ENCODE results near the gene CCNQ.

Gene CCNQ

DNA sequence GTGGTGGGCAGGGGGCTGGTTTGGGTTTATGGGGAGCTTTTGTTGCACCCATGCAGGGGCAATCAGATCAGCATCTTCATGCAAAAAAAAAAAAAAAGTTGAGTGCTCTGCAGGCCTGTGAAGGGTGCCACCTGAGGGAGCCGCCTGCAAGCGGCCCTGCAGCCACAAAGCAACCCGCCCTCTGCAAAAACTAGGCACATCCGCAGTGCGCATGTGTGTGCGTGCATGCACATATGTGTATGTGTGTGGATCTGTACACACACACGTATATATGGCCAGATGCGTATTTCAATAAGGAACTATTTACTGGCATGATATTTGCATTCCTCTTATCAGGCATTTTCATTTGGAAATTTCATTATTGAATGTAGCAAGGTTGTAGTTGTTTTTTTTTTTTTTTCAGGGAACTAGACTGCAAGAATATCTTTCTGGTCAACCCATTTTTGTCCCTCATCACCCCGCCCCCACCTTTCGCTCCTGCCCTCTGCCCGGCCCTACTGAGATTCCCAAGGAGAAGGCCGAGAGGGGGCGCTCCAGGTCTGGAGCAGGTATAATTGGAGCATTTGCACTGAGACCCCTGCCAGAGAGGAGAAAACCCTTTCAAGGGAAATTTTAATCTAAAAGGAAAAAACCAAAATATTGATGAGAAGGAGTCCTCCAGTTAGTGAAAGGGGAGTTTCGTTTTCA, 18.1 kb downstream of the CCNQ start:
- H3K4me3 ChIP-seq (replicated peaks; ENCODE audit: insufficient read depth, low read length) = no peak overlapping the region
- no peaks in the 10 kb centered on the region for H3K27me3 ChIP-seq (ENCODE audit: insufficient read depth, poor library complexity, severe bottlenecking)
- no peak overlapping the region for H3K27ac ChIP-seq (replicated peaks)
- no peak for TF ChIP-seq GABPA (IDR thresholded peaks at IDR 0.05; ENCODE audit: low read depth)
- TF ChIP-seq, protein P1, sequence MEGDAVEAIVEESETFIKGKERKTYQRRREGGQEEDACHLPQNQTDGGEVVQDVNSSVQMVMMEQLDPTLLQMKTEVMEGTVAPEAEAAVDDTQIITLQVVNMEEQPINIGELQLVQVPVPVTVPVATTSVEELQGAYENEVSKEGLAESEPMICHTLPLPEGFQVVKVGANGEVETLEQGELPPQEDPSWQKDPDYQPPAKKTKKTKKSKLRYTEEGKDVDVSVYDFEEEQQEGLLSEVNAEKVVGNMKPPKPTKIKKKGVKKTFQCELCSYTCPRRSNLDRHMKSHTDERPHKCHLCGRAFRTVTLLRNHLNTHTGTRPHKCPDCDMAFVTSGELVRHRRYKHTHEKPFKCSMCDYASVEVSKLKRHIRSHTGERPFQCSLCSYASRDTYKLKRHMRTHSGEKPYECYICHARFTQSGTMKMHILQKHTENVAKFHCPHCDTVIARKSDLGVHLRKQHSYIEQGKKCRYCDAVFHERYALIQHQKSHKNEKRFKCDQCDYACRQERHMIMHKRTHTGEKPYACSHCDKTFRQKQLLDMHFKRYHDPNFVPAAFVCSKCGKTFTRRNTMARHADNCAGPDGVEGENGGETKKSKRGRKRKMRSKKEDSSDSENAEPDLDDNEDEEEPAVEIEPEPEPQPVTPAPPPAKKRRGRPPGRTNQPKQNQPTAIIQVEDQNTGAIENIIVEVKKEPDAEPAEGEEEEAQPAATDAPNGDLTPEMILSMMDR (IDR thresholded peaks at IDR 0.05; ENCODE audit: insufficient read depth, low read length) = no peak
- no peak for TF ChIP-seq SPI1 (IDR thresholded peaks at IDR 0.05; ENCODE audit: borderline replicate concordance, low read depth)
- TF ChIP-seq POLR2AphosphoS5 (IDR thresholded peaks at IDR 0.05; ENCODE audit: low read depth) = no peak
- TF ChIP-seq, protein P2, sequence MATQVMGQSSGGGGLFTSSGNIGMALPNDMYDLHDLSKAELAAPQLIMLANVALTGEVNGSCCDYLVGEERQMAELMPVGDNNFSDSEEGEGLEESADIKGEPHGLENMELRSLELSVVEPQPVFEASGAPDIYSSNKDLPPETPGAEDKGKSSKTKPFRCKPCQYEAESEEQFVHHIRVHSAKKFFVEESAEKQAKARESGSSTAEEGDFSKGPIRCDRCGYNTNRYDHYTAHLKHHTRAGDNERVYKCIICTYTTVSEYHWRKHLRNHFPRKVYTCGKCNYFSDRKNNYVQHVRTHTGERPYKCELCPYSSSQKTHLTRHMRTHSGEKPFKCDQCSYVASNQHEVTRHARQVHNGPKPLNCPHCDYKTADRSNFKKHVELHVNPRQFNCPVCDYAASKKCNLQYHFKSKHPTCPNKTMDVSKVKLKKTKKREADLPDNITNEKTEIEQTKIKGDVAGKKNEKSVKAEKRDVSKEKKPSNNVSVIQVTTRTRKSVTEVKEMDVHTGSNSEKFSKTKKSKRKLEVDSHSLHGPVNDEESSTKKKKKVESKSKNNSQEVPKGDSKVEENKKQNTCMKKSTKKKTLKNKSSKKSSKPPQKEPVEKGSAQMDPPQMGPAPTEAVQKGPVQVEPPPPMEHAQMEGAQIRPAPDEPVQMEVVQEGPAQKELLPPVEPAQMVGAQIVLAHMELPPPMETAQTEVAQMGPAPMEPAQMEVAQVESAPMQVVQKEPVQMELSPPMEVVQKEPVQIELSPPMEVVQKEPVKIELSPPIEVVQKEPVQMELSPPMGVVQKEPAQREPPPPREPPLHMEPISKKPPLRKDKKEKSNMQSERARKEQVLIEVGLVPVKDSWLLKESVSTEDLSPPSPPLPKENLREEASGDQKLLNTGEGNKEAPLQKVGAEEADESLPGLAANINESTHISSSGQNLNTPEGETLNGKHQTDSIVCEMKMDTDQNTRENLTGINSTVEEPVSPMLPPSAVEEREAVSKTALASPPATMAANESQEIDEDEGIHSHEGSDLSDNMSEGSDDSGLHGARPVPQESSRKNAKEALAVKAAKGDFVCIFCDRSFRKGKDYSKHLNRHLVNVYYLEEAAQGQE (IDR thresholded peaks at IDR 0.05; ENCODE audit: insufficient replicate concordance, low read depth) = no peak
- no peak for DNase-seq (ENCODE audit: low read depth in 1 of 2, low spot score in 1 of 2)

DNA sequence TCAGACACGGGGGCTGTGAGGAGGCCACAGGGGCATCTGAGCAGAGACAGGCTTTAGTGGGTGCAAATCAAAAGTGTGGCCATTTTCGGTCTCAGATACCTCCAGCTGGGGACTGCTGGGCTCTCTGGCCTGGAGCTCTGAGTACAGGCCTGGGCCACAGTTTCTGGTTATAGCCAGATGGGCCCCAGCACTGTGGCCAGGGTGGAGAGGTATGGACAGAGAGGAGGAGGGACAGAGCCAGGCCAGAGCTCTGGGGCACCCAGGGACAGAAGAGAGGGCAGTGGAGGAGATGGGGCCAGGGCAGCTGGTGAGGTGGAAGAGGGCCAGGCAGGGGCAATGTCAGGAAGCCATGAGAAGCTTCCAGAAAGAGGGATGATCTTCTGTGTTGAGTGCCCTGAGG, 20.1 kb downstream of the CCNQ start:
- Histone ChIP-seq H3K4me3 (replicated peaks; ENCODE audit: insufficient read depth, low read length) (no peak overlapping the region), H3K27me3 (ENCODE audit: insufficient read depth, poor library complexity, severe bottlenecking) (no peaks in the 10 kb centered on the region), H3K27ac (replicated peaks) (no peak overlapping the region)
- DNase-seq (ENCODE audit: low read depth in 1 of 2, low spot score in 1 of 2) = no peak
- no peak for TF ChIP-seq POLR2AphosphoS5 (IDR thresholded peaks at IDR 0.05; ENCODE audit: low read depth)
- TF ChIP-seq, protein P2 (IDR thresholded peaks at IDR 0.05; ENCODE audit: insufficient replicate concordance, low read depth) = no peak
- TF ChIP-seq SPI1 (IDR thresholded peaks at IDR 0.05; ENCODE audit: borderline replicate concordance, low read depth) = no peak
- TF ChIP-seq, protein P1 (IDR thresholded peaks at IDR 0.05; ENCODE audit: insufficient read depth, low read length) = no peak
- no peak for TF ChIP-seq GABPA (IDR thresholded peaks at IDR 0.05; ENCODE audit: low read depth)

DNA sequence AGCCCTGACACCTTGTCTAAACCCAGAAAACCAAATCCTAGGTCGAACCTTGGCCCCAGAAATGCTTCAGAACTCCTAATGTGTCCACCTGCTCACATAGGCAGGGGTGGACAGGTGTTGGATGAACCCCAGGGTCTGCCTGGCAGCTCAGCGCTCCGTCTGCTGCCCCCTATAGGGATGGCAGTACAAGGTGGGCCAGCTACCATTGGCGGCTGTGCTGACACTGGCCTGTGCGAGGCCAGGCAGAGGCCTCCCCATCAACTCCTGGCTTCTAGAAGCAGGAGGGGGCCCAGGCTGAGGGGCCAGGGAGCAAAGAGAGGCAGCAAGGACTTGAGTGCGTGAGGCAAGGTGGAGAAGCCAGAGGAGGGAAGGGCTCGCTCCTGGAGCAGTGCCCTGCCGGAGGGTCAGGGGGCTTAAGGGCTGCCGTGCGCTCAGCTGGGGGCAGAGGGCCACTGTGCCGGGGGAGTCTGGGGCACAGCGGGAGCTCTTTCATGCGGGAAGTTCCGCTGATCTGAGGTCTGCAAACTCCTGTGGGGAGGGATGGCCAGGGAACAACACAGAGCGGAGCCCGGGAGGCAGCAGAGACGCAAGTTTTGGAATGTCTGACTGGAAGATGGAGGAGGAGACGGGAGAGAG, 20.6 kb downstream of the CCNQ start:
- Histone ChIP-seq H3K27me3 (ENCODE audit: insufficient read depth, poor library complexity, severe bottlenecking) (no peaks in the 10 kb centered on the region), H3K27ac (replicated peaks) (no peak overlapping the region), H3K4me3 (replicated peaks; ENCODE audit: insufficient read depth, low read length) (no peak overlapping the region)
- TF ChIP-seq, protein P1 (IDR thresholded peaks at IDR 0.05; ENCODE audit: insufficient read depth, low read length) = no peak
- TF ChIP-seq GABPA (IDR thresholded peaks at IDR 0.05; ENCODE audit: low read depth) (no peak), POLR2AphosphoS5 (IDR thresholded peaks at IDR 0.05; ENCODE audit: low read depth) (no peak), SPI1 (IDR thresholded peaks at IDR 0.05; ENCODE audit: borderline replicate concordance, low read depth) (no peak)
- TF ChIP-seq, protein P2 (IDR thresholded peaks at IDR 0.05; ENCODE audit: insufficient replicate concordance, low read depth) = no peak
- DNase-seq (ENCODE audit: low read depth in 1 of 2, low spot score in 1 of 2) = no peak
